ENCODE measurements around the gene TFF2. TPM values are rescaled to one million over a fixed set of nuclear protein-coding genes. Genes with fewer than 3 reads are reported as not detected.

Gene TFF2
- polyA plus RNA-seq, 3 donors, result not detected

- peaks cover 0 to 7% (median 6%) of the 10 kb centered on the region in 7 donors for H3K9me3 Mint-ChIP-seq
- Histone ChIP-seq H2AFZ (ENCODE audit: insufficient read depth, low read depth, low read length, poor library complexity, severe bottlenecking) (no peak overlapping the region), H3K27me3 (ENCODE audit: control insufficient read depth in 2 of 2, insufficient read depth in 2 of 2, low read length in 2 of 2) (no peaks in the 10 kb centered on the region), H3K79me2 (ENCODE audit: insufficient read depth, low read length) (no peaks in the 10 kb centered on the region), H3K36me3 (replicated peaks in 1 of 2; ENCODE audit: control insufficient read depth in 1 of 2, insufficient read depth in 2 of 2, low read length in 2 of 2) (no peaks in the 10 kb centered on the region), H3K9me3 (replicated peaks in 1 of 2; ENCODE audit: control insufficient read depth in 1 of 2, insufficient read depth in 1 of 2, low read length in 2 of 2) (peaks cover 9% of the 10 kb centered on the region in 2 donors), H3K27ac (ENCODE audit: low read depth in 1 of 2, low read length in 2 of 2) (no peak overlapping the region), H3K4me2 (replicated peaks; ENCODE audit: extremely low read depth, low read length, poor library complexity, severe bottlenecking) (no peak overlapping the region), H4K20me1 (ENCODE audit: insufficient read depth, low read length) (no peaks in the 10 kb centered on the region), H3K4me1 (ENCODE audit: control insufficient read depth in 1 of 2, insufficient read depth in 2 of 2, low read length in 2 of 2) (peaks cover 20 to 43% of the 10 kb centered on the region in 2 donors), H3K4me3 (replicated peaks in 1 of 3; ENCODE audit: low read depth in 2 of 3, low read length in 3 of 3) (no peak overlapping the region), H3K9ac (ENCODE audit: insufficient read depth, low read length, poor library complexity, severe bottlenecking) (no peak overlapping the region)
- H3K36me3 Mint-ChIP-seq, result no peaks in the 10 kb centered on the region
- intact Hi-C loops (cut with micrococcal nuclease), result no loop called here
- no peak overlapping the region for H3K4me3 Mint-ChIP-seq
- 73% methylated on average over 2 of the region's 6 CpGs for WGBS (ENCODE audit: insufficient coverage)
- H3K27me3 Mint-ChIP-seq (ENCODE audit: low read depth in 3 of 3), result peaks cover 1 to 7% (median 7%) of the 10 kb centered on the region in 3 donors
- no peak for DNase-seq
- H3K4me1 Mint-ChIP-seq, result peaks cover 46% of the 10 kb centered on the region
- H3K27ac Mint-ChIP-seq, result no peak overlapping the region
- no peak for TF ChIP-seq CTCF (IDR thresholded peaks at IDR 0.05)
Observed at GRCh38 chr21:42389449-42389835, 38.6 kb upstream of the TFF2 start.

DNA sequence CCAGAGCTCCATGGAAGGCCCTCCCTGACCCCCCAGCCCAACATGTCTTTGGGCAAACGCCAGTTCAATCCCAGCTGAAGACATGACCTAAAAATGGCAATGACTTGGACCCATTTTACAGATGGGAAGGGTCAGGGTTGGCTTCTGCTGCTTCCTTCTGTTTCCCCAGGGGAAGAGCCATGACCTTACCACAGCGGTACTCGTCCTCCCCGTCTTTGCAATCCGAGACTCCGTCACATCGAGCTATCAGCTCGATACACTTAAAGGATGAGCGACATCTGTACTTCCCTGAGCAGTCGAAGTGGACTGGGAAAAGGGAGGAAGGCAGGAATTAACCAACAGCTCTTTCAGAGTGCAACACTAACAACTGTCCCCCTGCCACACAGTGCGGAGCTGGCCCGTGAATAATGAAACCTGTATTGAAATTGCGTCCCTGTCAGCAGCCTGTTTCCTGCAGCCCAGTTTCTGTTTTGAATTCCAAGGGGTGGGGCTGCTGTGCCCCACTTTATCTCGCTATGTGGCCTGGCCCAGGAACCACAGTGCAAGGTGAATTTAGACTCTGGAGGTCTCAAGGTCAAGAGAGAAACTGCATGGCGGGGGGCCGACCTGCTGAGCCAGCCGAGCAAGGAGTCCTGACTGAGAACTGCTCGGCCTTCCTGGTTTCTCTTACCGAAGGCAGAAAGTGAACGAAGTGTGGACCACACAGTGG lies 38.1 kb upstream of the TFF2 start:
- intact Hi-C loops (cut with micrococcal nuclease), result no loop called here
- Histone ChIP-seq H3K4me3 (replicated peaks in 1 of 3; ENCODE audit: low read depth in 2 of 3, low read length in 3 of 3) (no peak overlapping the region), H3K9me3 (replicated peaks in 1 of 2; ENCODE audit: control insufficient read depth in 1 of 2, insufficient read depth in 1 of 2, low read length in 2 of 2) (peaks cover 9 to 10% of the 10 kb centered on the region in 2 donors), H3K4me1 (ENCODE audit: control insufficient read depth in 1 of 2, insufficient read depth in 2 of 2, low read length in 2 of 2) (peaks cover 20 to 43% of the 10 kb centered on the region in 2 donors), H3K27me3 (ENCODE audit: control insufficient read depth in 2 of 2, insufficient read depth in 2 of 2, low read length in 2 of 2) (no peaks in the 10 kb centered on the region), H3K4me2 (replicated peaks; ENCODE audit: extremely low read depth, low read length, poor library complexity, severe bottlenecking) (no peak overlapping the region), H4K20me1 (ENCODE audit: insufficient read depth, low read length) (no peaks in the 10 kb centered on the region), H3K9ac (ENCODE audit: insufficient read depth, low read length, poor library complexity, severe bottlenecking) (no peak overlapping the region), H3K79me2 (ENCODE audit: insufficient read depth, low read length) (no peaks in the 10 kb centered on the region), H3K36me3 (replicated peaks in 1 of 2; ENCODE audit: control insufficient read depth in 1 of 2, insufficient read depth in 2 of 2, low read length in 2 of 2) (no peaks in the 10 kb centered on the region), H3K27ac (ENCODE audit: low read depth in 1 of 2, low read length in 2 of 2) (no peak overlapping the region), H2AFZ (ENCODE audit: insufficient read depth, low read depth, low read length, poor library complexity, severe bottlenecking) (no peak overlapping the region)
- no peak for TF ChIP-seq CTCF (IDR thresholded peaks at IDR 0.05)
- Mint-ChIP-seq H3K4me3 (peak overlapping the region in 1 of 2 donors; percentile 51), H3K36me3 (no peaks in the 10 kb centered on the region), H3K27ac (peak overlapping the region in 3 of 7 donors; percentile 5 to 41 (median 27)), H3K27me3 (ENCODE audit: low read depth in 3 of 3) (peaks cover 1 to 7% (median 7%) of the 10 kb centered on the region in 3 donors), H3K4me1 (peaks cover 51% of the 10 kb centered on the region), H3K9me3 (peaks cover 0 to 8% (median 6%) of the 10 kb centered on the region in 7 donors)
- WGBS (ENCODE audit: insufficient coverage), result 76% methylated on average over 16 of the region's 20 CpGs
- DNase-seq, result no peak

Measured in CD14-positive monocyte (primary cell).